Neural cell (in vitro differentiated cells): ENCODE measurements around the gene ZDHHC18.

Source experiments
- CTCF ChIP-seq: fragments of 450-650 bp; IDR thresholded peaks from 2 replicates; pipeline ENCODE4 v1.5.1; 2014; ENCODE audit warnings: antibody characterized with exemption, mild to moderate bottlenecking, moderate library complexity; ENCODE audit not compliant: poor library complexity, severe bottlenecking
- TAF1 ChIP-seq: IDR thresholded peaks from 2 replicates; pipeline ENCODE4 v1.6.1; 2012; ENCODE audit warnings: low read depth

GRCh38 chr1:26788515-26788785 lies 38.0 kb upstream of the ZDHHC18 start:
- TF ChIP-seq TAF1 (no peak), CTCF (no peak)
